RWPE1 (cell line): ENCODE data around the gene DUSP7.

ENCODE experiments used
- CTCF ChIA-PET: fragments of 350-600 bp; sonication (Branson Sonifier 250); formaldehyde crosslinking; extraction: SDS; loops from one replicate; lab custom pipeline; 2021; lab: Yijun Ruan, JAX
- POLR2A ChIA-PET: fragments of 400-600 bp; formaldehyde crosslinking; extraction: SDS; loops from one replicate; lab custom pipeline; 2020; ENCODE audit warnings: antibody characterized with exemption; ENCODE audit not compliant: low non-redundant PET; lab: Yijun Ruan, JAX
- DNase-seq: peaks from one replicate; pipeline ENCODE4 v3.0.0; 2012; ENCODE audit warnings: low spot score
- H3K27ac ChIP-seq: fragments of 450-650 bp; 2 replicates; pipeline ENCODE4 v1.5.1; 2017
- TF ChIP-seq, protein P1 (sequence below): fragments of 450-650 bp; conservative IDR thresholded peaks from 2 replicates; pipeline ENCODE4 v1.5.1; 2017; ENCODE audit warnings: low read depth, mild to moderate bottlenecking

Gene DUSP7

DNA sequence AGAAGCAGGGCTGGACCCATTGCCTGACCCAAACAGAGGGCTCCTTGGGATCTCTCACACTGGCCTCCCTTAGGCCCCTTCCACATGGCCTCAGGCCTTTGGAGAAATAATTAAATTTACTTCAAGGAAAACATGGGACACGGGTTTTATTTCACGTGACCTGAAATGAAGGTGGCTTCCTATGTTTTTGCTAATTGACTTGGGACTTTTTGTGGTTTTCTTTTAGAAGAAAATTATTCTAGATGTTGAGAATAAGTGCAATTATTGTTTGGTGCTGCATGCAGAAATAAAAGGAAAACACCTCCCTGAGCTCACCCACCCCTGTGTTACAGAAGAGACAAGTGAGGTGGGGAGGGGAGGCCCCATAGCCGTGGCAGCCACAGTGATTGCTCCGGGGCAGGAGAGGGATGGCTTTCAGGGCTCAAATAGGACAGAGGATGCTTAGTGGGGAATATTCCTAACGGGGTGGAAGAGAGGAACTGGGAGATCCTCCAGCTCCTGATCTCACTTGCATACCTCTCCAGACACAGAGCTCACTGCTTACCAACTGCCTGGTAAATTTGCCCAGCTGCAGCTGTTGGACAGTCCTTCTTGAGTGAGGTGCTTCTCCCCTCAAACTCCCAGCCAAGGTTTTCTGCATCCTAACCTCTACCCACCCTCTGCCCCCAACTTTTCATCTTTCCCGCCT, 31.5 kb downstream of the DUSP7 start:
- ChIA-PET CTCF (no interaction called here), POLR2A (no interaction called here)
- peak overlapping the region; percentile 30 for H3K27ac ChIP-seq
- TF ChIP-seq, protein P1, sequence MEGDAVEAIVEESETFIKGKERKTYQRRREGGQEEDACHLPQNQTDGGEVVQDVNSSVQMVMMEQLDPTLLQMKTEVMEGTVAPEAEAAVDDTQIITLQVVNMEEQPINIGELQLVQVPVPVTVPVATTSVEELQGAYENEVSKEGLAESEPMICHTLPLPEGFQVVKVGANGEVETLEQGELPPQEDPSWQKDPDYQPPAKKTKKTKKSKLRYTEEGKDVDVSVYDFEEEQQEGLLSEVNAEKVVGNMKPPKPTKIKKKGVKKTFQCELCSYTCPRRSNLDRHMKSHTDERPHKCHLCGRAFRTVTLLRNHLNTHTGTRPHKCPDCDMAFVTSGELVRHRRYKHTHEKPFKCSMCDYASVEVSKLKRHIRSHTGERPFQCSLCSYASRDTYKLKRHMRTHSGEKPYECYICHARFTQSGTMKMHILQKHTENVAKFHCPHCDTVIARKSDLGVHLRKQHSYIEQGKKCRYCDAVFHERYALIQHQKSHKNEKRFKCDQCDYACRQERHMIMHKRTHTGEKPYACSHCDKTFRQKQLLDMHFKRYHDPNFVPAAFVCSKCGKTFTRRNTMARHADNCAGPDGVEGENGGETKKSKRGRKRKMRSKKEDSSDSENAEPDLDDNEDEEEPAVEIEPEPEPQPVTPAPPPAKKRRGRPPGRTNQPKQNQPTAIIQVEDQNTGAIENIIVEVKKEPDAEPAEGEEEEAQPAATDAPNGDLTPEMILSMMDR: no peak
- no peak for DNase-seq

DNA sequence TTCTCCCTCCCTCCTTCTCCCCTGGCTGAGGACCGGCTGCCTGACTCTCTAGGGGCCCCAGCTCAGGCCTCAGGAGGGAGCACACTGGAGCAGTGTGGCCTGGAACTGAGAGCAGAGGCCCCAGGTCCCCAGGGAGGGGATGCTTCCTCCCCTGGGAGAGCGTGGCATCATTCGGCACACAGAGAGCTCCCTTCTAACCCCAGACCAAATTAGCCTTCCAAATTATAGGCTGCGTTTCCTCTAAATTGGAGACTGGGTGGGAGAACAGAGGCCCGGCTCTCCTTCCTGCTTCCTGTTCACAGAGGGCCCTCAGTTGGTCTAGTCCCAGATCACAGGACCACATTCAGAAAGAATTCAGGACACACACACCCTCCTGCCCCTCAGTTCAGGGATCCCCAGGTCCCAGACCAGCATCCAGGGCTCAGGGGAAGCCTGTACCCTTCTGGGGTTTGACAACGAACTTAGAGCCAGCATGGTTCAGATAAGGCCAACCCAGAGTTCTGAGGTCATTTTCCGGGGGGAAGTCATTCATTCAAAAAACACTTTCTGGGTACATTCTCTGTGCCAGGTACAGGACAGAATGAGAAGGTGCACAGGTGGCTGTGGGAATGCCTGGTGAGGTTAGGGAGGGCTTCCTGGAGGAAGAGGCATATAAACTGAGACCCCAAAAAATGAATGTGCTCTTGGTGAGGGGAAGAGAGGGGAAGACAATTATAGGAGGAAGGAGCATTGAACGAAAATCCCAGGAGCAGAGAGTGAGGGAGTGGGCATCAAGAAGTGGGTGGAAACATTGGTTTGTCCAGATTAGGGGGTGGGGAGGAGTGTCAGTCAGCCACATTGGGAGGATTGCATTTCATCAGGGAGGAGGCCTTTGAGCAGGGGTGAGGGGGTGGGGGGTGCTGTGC, 32.3 kb downstream of the DUSP7 start:
- H3K27ac ChIP-seq: peak overlapping the region; percentile 30
- TF ChIP-seq, protein P1: no peak
- CTCF ChIA-PET: no interaction called here
- POLR2A ChIA-PET: no interaction called here
- DNase-seq: no peak

DNA sequence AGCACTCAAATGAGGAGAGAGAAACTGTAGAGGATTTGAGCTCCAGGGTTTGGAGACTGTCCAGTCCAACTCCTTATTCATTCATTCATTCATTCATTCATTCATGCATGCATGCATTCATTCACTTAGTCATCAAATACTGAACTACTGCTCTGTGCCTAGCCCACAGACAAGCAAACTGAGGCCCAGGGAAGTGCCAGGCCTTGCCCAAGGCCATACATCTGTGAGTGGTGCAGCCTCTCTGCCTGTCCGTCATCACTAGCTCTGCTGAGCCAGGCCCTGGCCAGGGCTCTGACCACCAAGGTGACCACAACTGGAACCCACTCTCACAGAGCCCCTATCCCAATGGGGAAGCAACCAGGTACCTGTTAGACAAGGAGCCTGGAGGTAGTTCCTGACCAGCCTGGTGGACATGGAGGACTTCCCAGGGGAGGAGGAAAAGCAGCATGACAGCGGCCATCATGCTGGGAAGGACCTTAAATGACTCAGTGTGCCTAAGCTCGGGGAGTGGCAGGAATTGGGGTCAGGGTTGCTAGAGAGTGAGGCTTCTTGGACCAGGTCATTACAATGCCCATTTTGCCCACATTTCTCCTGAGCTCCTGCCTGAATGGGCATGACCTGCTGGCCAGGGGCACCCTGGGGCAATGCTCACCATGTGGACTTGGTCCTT, 33.1 kb downstream of the DUSP7 start:
- ChIA-PET CTCF (interaction anchor here (1.0 kb wide), 1 partner anchor 22 kb away, joined by 3 read pairs; no protein-coding TSS in a partner anchor), POLR2A (no interaction called here)
- TF ChIP-seq, protein P1: no peak
- H3K27ac ChIP-seq: peak overlapping the region; percentile 10; the same call in 1 of the 2 replicates
- no peak for DNase-seq

DNA sequence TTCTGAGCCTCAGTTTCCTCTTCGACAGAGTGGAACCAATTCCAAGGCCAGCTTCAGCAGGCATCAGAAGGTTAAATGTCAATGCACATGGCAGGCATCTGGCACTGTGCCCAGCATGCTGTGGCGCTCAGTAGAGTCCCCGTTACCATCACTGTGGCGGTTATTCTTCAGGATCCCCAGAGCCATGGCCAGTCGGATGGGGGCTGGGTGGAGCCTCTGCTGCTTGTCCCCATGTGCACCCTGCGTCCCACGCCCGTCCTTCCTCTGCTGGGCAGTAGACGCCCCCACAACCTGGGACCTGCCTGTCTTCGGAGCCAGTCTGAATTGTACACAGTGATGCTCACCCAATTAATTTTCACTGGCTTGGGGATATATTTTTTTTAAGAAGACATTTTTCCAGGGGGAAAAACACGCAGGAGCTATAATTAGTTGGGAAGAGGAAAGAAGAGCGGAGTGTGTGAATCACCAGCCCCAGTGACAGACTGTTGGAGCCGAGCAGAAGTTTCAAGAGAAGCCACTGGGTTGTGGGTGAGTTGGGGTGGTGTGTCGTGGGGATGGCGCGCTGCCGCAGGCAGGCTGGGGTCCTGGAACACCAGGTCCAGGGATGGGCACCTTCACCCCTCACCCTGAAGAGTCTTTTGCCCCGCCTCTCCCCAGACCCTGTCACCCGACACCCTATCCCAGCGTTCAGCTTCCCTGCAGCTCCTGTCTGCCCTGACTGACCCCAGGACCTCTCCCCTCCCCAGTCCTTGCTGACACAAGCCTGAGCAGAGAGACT, 33.9 kb downstream of the DUSP7 start:
- TF ChIP-seq, protein P1: no peak
- ChIA-PET CTCF (interaction anchor here (1.0 kb wide), 1 partner anchor 21 kb away, joined by 3 read pairs; no protein-coding TSS in a partner anchor), POLR2A (no interaction called here)
- peak overlapping the region; percentile 10; the same call in 1 of the 2 replicates for H3K27ac ChIP-seq
- DNase-seq: no peak

DNA sequence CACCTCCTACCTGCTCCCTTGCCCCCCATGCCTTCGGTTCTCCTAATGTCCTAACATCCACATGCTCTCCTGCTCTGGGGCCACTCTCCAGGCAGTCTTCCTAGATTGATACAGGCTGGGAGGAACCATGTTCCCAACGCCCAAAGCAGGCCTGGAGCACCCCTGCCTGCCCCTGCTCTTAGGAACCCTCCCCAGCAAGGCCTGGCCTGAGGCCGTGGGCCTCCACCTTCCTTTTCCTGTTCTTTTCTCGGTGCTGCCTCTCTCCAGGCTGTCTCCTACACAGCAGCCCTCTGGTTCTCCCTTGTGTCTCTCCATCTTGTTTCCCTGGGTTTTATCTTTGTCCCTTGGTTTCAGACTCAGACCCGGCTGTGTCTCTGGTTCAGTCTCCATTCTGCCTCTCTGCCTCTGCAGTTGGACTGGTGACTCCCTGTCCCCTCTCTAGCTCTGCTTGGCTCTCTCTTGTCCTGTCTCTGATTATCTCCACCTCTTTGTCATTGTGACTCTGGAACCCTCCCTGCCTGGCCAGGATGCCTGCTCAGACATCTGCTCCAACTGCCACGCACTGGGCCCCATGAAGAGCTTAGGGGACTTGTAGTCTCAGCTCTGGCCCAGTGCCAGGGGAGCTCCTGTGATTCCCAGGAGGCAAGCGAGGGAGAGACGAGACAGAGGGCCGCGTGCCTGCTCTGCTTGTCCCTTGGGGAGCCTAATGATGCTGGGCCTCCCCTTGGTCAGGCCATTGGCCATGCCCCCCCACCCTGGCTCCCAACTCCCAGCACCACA, 34.7 kb downstream of the DUSP7 start:
- POLR2A ChIA-PET: no interaction called here
- TF ChIP-seq, protein P1: no peak
- no peak for DNase-seq
- H3K27ac ChIP-seq: peak overlapping the region; percentile 34
- CTCF ChIA-PET: interaction anchor here (0.8 kb wide), 1 partner anchor 17 kb away, joined by 3 read pairs; no protein-coding TSS in a partner anchor
